Natural killer cell (primary cell): ENCODE results near the gene XPNPEP2. TPM values are rescaled to one million over a fixed set of nuclear protein-coding genes. Genes with fewer than 3 reads are reported as not detected.
A peak's percentile ranks its signal among the peaks of the same experiment; 100 is the strongest.

Experiments used
- ATAC-seq, 3 donors: fragments of 150-1000 bp in 2 of 3; fragments of 200-7000 bp in 1 of 3; cut with Tn5 transposase; 1 replicate in 1 of 3; 2 replicates in 2 of 3; pipeline ENCODE4 v1.10.0; 2021; ENCODE audit warnings: mild to moderate bottlenecking in 2 of 3, moderate library complexity in 2 of 3
- DNase-seq, 2 donors: peaks; one replicate each; pipeline versions ENCODE4 v3.0.0 to v3.0.0-alpha.2; 2013 to 2021; ENCODE audit warnings: mixed read lengths in 1 of 2
- H3K27ac ChIP-seq: one replicate; pipeline ENCODE4 v1.5.1; 2013; ENCODE audit warnings: mild to moderate bottlenecking, low read length
- H3K27me3 ChIP-seq: one replicate; pipeline ENCODE4 v1.6.1; 2013; ENCODE audit warnings: low read length; ENCODE audit not compliant: control insufficient read depth, insufficient read depth
- H3K36me3 ChIP-seq: one replicate; pipeline ENCODE4 v1.6.1; 2013; ENCODE audit warnings: low read length; ENCODE audit not compliant: control insufficient read depth, insufficient read depth
- H3K4me1 ChIP-seq: one replicate; pipeline ENCODE4 v1.6.1; 2013; ENCODE audit warnings: low read length; ENCODE audit not compliant: control insufficient read depth, insufficient read depth
- H3K4me3 ChIP-seq: one replicate; pipeline ENCODE4 v1.5.1; 2013; ENCODE audit warnings: low read length
- H3K9me3 ChIP-seq: one replicate; pipeline ENCODE4 v1.6.1; 2013; ENCODE audit warnings: low read length; ENCODE audit not compliant: control insufficient read depth, insufficient read depth
- H3K27ac Mint-ChIP-seq, 2 donors: one replicate each; pipeline ENCODE4 v1.8.0; 2022; ENCODE audit warnings: mild to moderate bottlenecking in 2 of 2, mixed read lengths in 2 of 2, moderate library complexity in 1 of 2
- H3K27me3 Mint-ChIP-seq, 2 donors: one replicate each; pipeline ENCODE4 v1.8.0; 2022; ENCODE audit warnings: low read depth in 2 of 2, mixed read lengths in 2 of 2
- H3K36me3 Mint-ChIP-seq: one replicate; pipeline ENCODE4 v1.8.0; 2022; ENCODE audit warnings: mixed read lengths
- H3K4me1 Mint-ChIP-seq, 2 donors: one replicate each; pipeline ENCODE4 v1.8.0; 2022; ENCODE audit warnings: mixed read lengths in 2 of 2
- H3K4me3 Mint-ChIP-seq: one replicate; pipeline ENCODE4 v1.8.0; 2022; ENCODE audit warnings: mild to moderate bottlenecking, moderate library complexity, mixed read lengths
- H3K9me3 Mint-ChIP-seq, 2 donors: one replicate each; pipeline ENCODE4 v1.8.0; 2022; ENCODE audit warnings: mixed read lengths in 2 of 2
- WGBS: methylation state at CpG from one replicate; pipeline ENCODE4 v1.1.7; 2013; ENCODE audit warnings: missing lambda C conversion rate; ENCODE audit not compliant: insufficient coverage; 5-methylcytosine and 5-hydroxymethylcytosine counted together
- intact Hi-C: fragments of 100-400 bp; cut with micrococcal nuclease; formaldehyde crosslinking; loops from one replicate; pipeline ENCODE4 v1.14.2; 2022
- total RNA-seq, 4 donors: library from RNA; stranded (reverse); fragments of 120-200 nt in 1 of 4; gene quantifications; one replicate each; pipeline versions ENCODE4 v1.2.3 to v1.2.4, GENCODE V29; 2013 to 2022
- TF ChIP-seq, protein P1 (sequence below): fragments of 200-600 bp; IDR thresholded peaks from one replicate; pipeline ENCODE4 v1.8.0; 2022; ENCODE audit warnings: antibody characterized with exemption

The XPNPEP2 gene
- total RNA-seq, 3 donors from 2014 or later (not counting 1 experiment from before 2014, with no cell fraction given), result 0.96 to 2.6 (median 1.6) TPM

DNA sequence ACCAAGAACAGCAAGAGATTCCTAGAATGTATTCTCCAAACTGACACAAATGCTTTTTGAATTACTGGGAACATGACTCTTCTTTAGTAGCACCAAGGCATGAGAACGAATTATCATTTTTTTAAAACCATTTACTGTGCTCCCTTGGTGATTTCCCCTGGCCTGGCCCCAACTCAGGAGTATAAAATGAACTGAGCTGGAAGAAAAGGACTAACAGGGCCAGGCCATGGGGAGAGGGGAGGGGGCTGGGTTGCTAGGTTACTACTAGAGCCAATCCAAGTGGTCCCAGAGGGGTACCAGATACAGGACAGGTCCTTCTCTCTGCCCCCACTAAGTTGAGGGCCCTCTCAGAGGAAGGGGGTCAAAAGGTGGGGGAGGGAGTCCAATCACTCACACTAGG, 64.1 kb downstream of the XPNPEP2 start:
- no CpG with 5 or more reads among the region's 1 CpG for WGBS
- no peaks in the 10 kb centered on the region for H3K9me3 ChIP-seq
- DNase-seq (no peak), ATAC-seq (no peak)
- H3K27ac Mint-ChIP-seq, result no peak overlapping the region
- peaks cover 10% of the 10 kb centered on the region for H3K4me1 ChIP-seq
- H3K9me3 Mint-ChIP-seq, result no peaks in the 10 kb centered on the region
- H3K27me3 ChIP-seq, result no peaks in the 10 kb centered on the region
- peaks cover 17 to 22% of the 10 kb centered on the region in 2 donors for H3K4me1 Mint-ChIP-seq
- intact Hi-C loops, result no loop called here
- peaks cover 5% of the 10 kb centered on the region for H3K36me3 ChIP-seq
- H3K4me3 Mint-ChIP-seq, result no peak overlapping the region
- no peaks in the 10 kb centered on the region for H3K36me3 Mint-ChIP-seq
- H3K27me3 Mint-ChIP-seq, result no peaks in the 10 kb centered on the region
- H3K4me3 ChIP-seq, result no peak overlapping the region
- H3K27ac ChIP-seq, result no peak overlapping the region
- TF ChIP-seq, protein P1, sequence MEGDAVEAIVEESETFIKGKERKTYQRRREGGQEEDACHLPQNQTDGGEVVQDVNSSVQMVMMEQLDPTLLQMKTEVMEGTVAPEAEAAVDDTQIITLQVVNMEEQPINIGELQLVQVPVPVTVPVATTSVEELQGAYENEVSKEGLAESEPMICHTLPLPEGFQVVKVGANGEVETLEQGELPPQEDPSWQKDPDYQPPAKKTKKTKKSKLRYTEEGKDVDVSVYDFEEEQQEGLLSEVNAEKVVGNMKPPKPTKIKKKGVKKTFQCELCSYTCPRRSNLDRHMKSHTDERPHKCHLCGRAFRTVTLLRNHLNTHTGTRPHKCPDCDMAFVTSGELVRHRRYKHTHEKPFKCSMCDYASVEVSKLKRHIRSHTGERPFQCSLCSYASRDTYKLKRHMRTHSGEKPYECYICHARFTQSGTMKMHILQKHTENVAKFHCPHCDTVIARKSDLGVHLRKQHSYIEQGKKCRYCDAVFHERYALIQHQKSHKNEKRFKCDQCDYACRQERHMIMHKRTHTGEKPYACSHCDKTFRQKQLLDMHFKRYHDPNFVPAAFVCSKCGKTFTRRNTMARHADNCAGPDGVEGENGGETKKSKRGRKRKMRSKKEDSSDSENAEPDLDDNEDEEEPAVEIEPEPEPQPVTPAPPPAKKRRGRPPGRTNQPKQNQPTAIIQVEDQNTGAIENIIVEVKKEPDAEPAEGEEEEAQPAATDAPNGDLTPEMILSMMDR, result no peak

GRCh38 chrX:129804806-129805205, 66.0 kb downstream of the XPNPEP2 start:
- 76% methylated on average over 2 of the region's 4 CpGs for WGBS
- Mint-ChIP-seq H3K27ac (no peak overlapping the region), H3K9me3 (no peaks in the 10 kb centered on the region), H3K4me1 (peaks cover 16 to 21% of the 10 kb centered on the region in 2 donors), H3K27me3 (no peaks in the 10 kb centered on the region), H3K36me3 (no peaks in the 10 kb centered on the region), H3K4me3 (no peak overlapping the region)
- Histone ChIP-seq H3K4me3 (no peak overlapping the region), H3K27ac (no peak overlapping the region), H3K27me3 (no peaks in the 10 kb centered on the region), H3K9me3 (no peaks in the 10 kb centered on the region), H3K4me1 (no peaks in the 10 kb centered on the region), H3K36me3 (no peaks in the 10 kb centered on the region)
- TF ChIP-seq, protein P1, result no peak
- intact Hi-C loops, result no loop called here
- ATAC-seq (no peak), DNase-seq (no peak)

- DNase-seq (no peak), ATAC-seq (no peak)
- Histone ChIP-seq H3K9me3 (no peaks in the 10 kb centered on the region), H3K4me1 (no peaks in the 10 kb centered on the region), H3K36me3 (no peaks in the 10 kb centered on the region), H3K27me3 (no peaks in the 10 kb centered on the region), H3K4me3 (no peak overlapping the region), H3K27ac (no peak overlapping the region)
- intact Hi-C loops, result no loop called here
- peak overlapping the region in 1 of 2 donors; percentile 36 for H3K27ac Mint-ChIP-seq
- peaks cover 10 to 15% of the 10 kb centered on the region in 2 donors for H3K4me1 Mint-ChIP-seq
- TF ChIP-seq, protein P1, result no peak
- no peaks in the 10 kb centered on the region for H3K36me3 Mint-ChIP-seq
- no peaks in the 10 kb centered on the region for H3K9me3 Mint-ChIP-seq
- H3K27me3 Mint-ChIP-seq, result no peaks in the 10 kb centered on the region
- 100% methylated on average over 1 of the region's 2 CpGs for WGBS
- H3K4me3 Mint-ChIP-seq, result no peak overlapping the region
These were observed 69.5 kb downstream of the XPNPEP2 start for GRCh38 chrX:129808158-129808828.
